ENCODE results near the gene ACAN. TPM values are rescaled to one million over a fixed set of nuclear protein-coding genes. Genes with fewer than 3 reads are reported as not detected.

The ACAN gene
- total RNA-seq, 1 experiment from 2014 or later: not detected

GRCh38 chr15:88891540-88892254, 88.5 kb downstream of the ACAN start:
- in situ Hi-C loops (cut with HindIII; ENCODE audit: low pct_unique_long_range_greater_than_20kb, low sequenced_read_pairs): no loop called here
- no peak for DNase-seq (ENCODE audit: low read depth)

GRCh38 chr15:88894348-88894818, 91.1 kb downstream of the ACAN start:
- in situ Hi-C loops (cut with HindIII; ENCODE audit: low pct_unique_long_range_greater_than_20kb, low sequenced_read_pairs): no loop called here

GRCh38 chr15:88894819-88895767, 91.9 kb downstream of the ACAN start, which contains the start of gene HAPLN3:
TSS of gene HAPLN3 (minus strand) at chr15:88895544. CDS start at chr15:88887298, 8,246 bp downstream.
- DNase-seq (ENCODE audit: low read depth): peak; percentile 61
- in situ Hi-C loops (cut with HindIII; ENCODE audit: low pct_unique_long_range_greater_than_20kb, low sequenced_read_pairs): no loop called here

More at GRCh38 chr15:88894348-88894818, 91.1 kb downstream of the ACAN start:
- DNase-seq (ENCODE audit: low read depth): no peak

- in situ Hi-C loops (cut with HindIII; ENCODE audit: low pct_unique_long_range_greater_than_20kb, low sequenced_read_pairs): no loop called here
- no peak for DNase-seq (ENCODE audit: low read depth)
These were observed 93.2 kb downstream of the ACAN start for GRCh38 chr15:88896333-88897033.

GRCh38 chr15:88897142-88897455, 93.9 kb downstream of the ACAN start:
- no peak for DNase-seq (ENCODE audit: low read depth)
- in situ Hi-C loops (cut with HindIII; ENCODE audit: low pct_unique_long_range_greater_than_20kb, low sequenced_read_pairs): no loop called here

- peak; percentile 86 for DNase-seq (ENCODE audit: low read depth)
- in situ Hi-C loops (cut with HindIII; ENCODE audit: low pct_unique_long_range_greater_than_20kb, low sequenced_read_pairs): no loop called here
These were observed 94.4 kb downstream of the ACAN start for GRCh38 chr15:88897456-88898194.

GRCh38 chr15:88898736-88899135, 95.5 kb downstream of the ACAN start:
- in situ Hi-C loops (cut with HindIII; ENCODE audit: low pct_unique_long_range_greater_than_20kb, low sequenced_read_pairs): no loop called here
- no peak for DNase-seq (ENCODE audit: low read depth)

- in situ Hi-C loops (cut with HindIII; ENCODE audit: low pct_unique_long_range_greater_than_20kb, low sequenced_read_pairs): no loop called here
- DNase-seq (ENCODE audit: low read depth): no peak
These were observed 96.0 kb downstream of the ACAN start for GRCh38 chr15:88899251-88899650.

- in situ Hi-C loops (cut with HindIII; ENCODE audit: low pct_unique_long_range_greater_than_20kb, low sequenced_read_pairs): no loop called here
- DNase-seq (ENCODE audit: low read depth): peak; percentile 83
These were observed 97.2 kb downstream of the ACAN start for GRCh38 chr15:88900309-88900981.

- in situ Hi-C loops (cut with HindIII; ENCODE audit: low pct_unique_long_range_greater_than_20kb, low sequenced_read_pairs): no loop called here
- DNase-seq (ENCODE audit: low read depth): no peak
These were observed 97.8 kb downstream of the ACAN start for GRCh38 chr15:88900982-88901418.

- DNase-seq (ENCODE audit: low read depth): no peak
- in situ Hi-C loops (cut with HindIII; ENCODE audit: low pct_unique_long_range_greater_than_20kb, low sequenced_read_pairs): no loop called here
These were observed 98.4 kb downstream of the ACAN start for GRCh38 chr15:88901508-88902220.

GRCh38 chr15:88902221-88902835, 99.1 kb downstream of the ACAN start:
- no peak for DNase-seq (ENCODE audit: low read depth)
- in situ Hi-C loops (cut with HindIII; ENCODE audit: low pct_unique_long_range_greater_than_20kb, low sequenced_read_pairs): no loop called here

GRCh38 chr15:88902846-88903245, 99.6 kb downstream of the ACAN start:
- no peak for DNase-seq (ENCODE audit: low read depth)
- in situ Hi-C loops (cut with HindIII; ENCODE audit: low pct_unique_long_range_greater_than_20kb, low sequenced_read_pairs): no loop called here

- in situ Hi-C loops (cut with HindIII; ENCODE audit: low pct_unique_long_range_greater_than_20kb, low sequenced_read_pairs): no loop called here
- no peak for DNase-seq (ENCODE audit: low read depth)
These were observed 101.0 kb downstream of the ACAN start for GRCh38 chr15:88904257-88904623.

GRCh38 chr15:88904624-88905327, 101.5 kb downstream of the ACAN start:
- in situ Hi-C loops (cut with HindIII; ENCODE audit: low pct_unique_long_range_greater_than_20kb, low sequenced_read_pairs): no loop called here
- DNase-seq (ENCODE audit: low read depth): peak; percentile 75

GRCh38 chr15:88905576-88905975, 102.3 kb downstream of the ACAN start:
- in situ Hi-C loops (cut with HindIII; ENCODE audit: low pct_unique_long_range_greater_than_20kb, low sequenced_read_pairs): no loop called here
- no peak for DNase-seq (ENCODE audit: low read depth)
